ENCODE results near the gene RASEF. TPM values are rescaled to one million over a fixed set of nuclear protein-coding genes. Genes with fewer than 3 reads are reported as not detected.

RASEF gene
- 10 to 100 TPM in 1 of 2 donors, 1 to 10 TPM in 1; 9.1 to 10.8 TPM for total RNA-seq
- 2.7 TPM for polyA plus RNA-seq (ENCODE audit: insufficient read depth, low read depth, low replicate concordance)
- long read RNA-seq, donor 1, partial matches to known transcripts, result 0 of 1 reads
- long read RNA-seq, donor 1, other reads (novel, unspliced or antisense), result 0 of 1 reads
- long read RNA-seq, donor 2, partial matches to known transcripts, result 10 of 10 reads
- long read RNA-seq, donor 2, other reads (novel, unspliced or antisense), result 0 of 10 reads

GRCh38 chr9:83062651-83063527 lies at the start of gene RASEF:
TSS of gene RASEF (minus strand) at chr9:83063142. CDS start at chr9:83062867, 275 bp downstream.
- peak; percentile 49 for DNase-seq
- Histone ChIP-seq H3K27me3 (no peaks in the 10 kb centered on the region), H3K27ac (peak within 1 kb of the TSS; percentile 49 to 59), H3K9me3 (no peaks in the 10 kb centered on the region), H3K4me1 (peaks cover 4% of the 10 kb centered on the region), H3K4me3 (peak within 1 kb of the TSS; percentile 54 to 68), H3K36me3 (ENCODE audit: low read depth, missing control alignments) (no peaks in the 10 kb centered on the region)
- intact Hi-C loops (cut with DNase I; ENCODE audit: low total_unique reads), result no loop called here
- TF ChIP-seq POLR2A (IDR thresholded peaks at IDR 0.05), result no peak
- TF ChIP-seq, protein P1, sequence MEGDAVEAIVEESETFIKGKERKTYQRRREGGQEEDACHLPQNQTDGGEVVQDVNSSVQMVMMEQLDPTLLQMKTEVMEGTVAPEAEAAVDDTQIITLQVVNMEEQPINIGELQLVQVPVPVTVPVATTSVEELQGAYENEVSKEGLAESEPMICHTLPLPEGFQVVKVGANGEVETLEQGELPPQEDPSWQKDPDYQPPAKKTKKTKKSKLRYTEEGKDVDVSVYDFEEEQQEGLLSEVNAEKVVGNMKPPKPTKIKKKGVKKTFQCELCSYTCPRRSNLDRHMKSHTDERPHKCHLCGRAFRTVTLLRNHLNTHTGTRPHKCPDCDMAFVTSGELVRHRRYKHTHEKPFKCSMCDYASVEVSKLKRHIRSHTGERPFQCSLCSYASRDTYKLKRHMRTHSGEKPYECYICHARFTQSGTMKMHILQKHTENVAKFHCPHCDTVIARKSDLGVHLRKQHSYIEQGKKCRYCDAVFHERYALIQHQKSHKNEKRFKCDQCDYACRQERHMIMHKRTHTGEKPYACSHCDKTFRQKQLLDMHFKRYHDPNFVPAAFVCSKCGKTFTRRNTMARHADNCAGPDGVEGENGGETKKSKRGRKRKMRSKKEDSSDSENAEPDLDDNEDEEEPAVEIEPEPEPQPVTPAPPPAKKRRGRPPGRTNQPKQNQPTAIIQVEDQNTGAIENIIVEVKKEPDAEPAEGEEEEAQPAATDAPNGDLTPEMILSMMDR (IDR thresholded peaks at IDR 0.05), result no peak
- 8 to 10% methylated on average over 10 to 17 of the region's 99 CpGs for WGBS, 2 donors

GRCh38 chr9:83111169-83111568 lies 48.2 kb upstream of the RASEF start:
- intact Hi-C loops (cut with DNase I; ENCODE audit: low total_unique reads), result no loop called here
- no peaks in the 10 kb centered on the region for H3K27me3 ChIP-seq
- WGBS, 2 donors, result 96% methylated on average over 3 of the region's 3 CpGs

GRCh38 chr9:83109296-83109695 lies 46.4 kb upstream of the RASEF start:
- 65 to 79% methylated on average over 3 of the region's 3 CpGs for WGBS, 2 donors
- TF ChIP-seq, protein P1 (IDR thresholded peaks at IDR 0.05), result no peak
- TF ChIP-seq POLR2A (IDR thresholded peaks at IDR 0.05), result no peak
- no peaks in the 10 kb centered on the region for H3K4me1 ChIP-seq
- no peaks in the 10 kb centered on the region for H3K27me3 ChIP-seq
- intact Hi-C loops (cut with DNase I; ENCODE audit: low total_unique reads), result no loop called here
- no peaks in the 10 kb centered on the region for H3K36me3 ChIP-seq (ENCODE audit: low read depth, missing control alignments)
- DNase-seq, result no peak
- no peaks in the 10 kb centered on the region for H3K9me3 ChIP-seq
- no peak overlapping the region for H3K4me3 ChIP-seq
- no peak overlapping the region for H3K27ac ChIP-seq

More at GRCh38 chr9:83111169-83111568, 48.2 kb upstream of the RASEF start:
- Histone ChIP-seq H3K27ac (no peak overlapping the region), H3K4me1 (no peaks in the 10 kb centered on the region), H3K9me3 (no peaks in the 10 kb centered on the region), H3K4me3 (no peak overlapping the region), H3K36me3 (ENCODE audit: low read depth, missing control alignments) (no peaks in the 10 kb centered on the region)
- no peak for DNase-seq
- no peak for TF ChIP-seq POLR2A (IDR thresholded peaks at IDR 0.05)
- TF ChIP-seq, protein P1 (IDR thresholded peaks at IDR 0.05), result no peak

DNA sequence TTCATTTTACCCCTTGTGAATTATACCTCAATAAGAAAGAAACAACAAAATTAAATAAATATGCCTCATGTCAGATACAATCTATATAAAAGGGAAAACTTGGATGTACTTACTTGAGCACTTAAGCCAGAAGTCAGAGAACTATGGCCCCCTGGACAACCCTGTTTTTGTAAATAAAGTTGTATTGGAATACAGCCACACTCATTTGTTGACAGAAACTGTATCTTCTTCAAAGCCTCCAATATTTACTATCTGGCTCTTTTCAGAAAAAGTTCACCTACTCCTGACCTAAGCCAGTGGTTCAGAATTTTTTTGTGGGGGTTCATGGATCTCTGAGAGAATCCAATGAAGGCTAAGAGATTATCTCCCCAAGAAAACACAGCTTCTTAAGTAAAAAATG lies 45.3 kb upstream of the RASEF start:
- no peak overlapping the region for H3K4me3 ChIP-seq
- DNase-seq, result no peak
- H3K9me3 ChIP-seq, result no peaks in the 10 kb centered on the region
- intact Hi-C loops (cut with DNase I; ENCODE audit: low total_unique reads), result no loop called here
- no peaks in the 10 kb centered on the region for H3K27me3 ChIP-seq
- no peak for TF ChIP-seq POLR2A (IDR thresholded peaks at IDR 0.05)
- TF ChIP-seq, protein P1 (IDR thresholded peaks at IDR 0.05), result no peak
- no peak overlapping the region for H3K27ac ChIP-seq
- H3K36me3 ChIP-seq (ENCODE audit: low read depth, missing control alignments), result no peaks in the 10 kb centered on the region
- H3K4me1 ChIP-seq, result no peaks in the 10 kb centered on the region

Measured in testis (tissue), 5 donors.